ENCODE measurements around the gene ARID1A. TPM values are rescaled to one million over a fixed set of nuclear protein-coding genes. Genes with fewer than 3 reads are reported as not detected.
"Not testable (repeated sequence)": the region's sequence is repeated elsewhere in the genome, so short reads cannot be mapped to it uniquely, and the experiment has no call there.

The ARID1A gene
- total RNA-seq, 6 donors from 2014 or later: 61.3 to 102 (median 70.5) TPM

DNA sequence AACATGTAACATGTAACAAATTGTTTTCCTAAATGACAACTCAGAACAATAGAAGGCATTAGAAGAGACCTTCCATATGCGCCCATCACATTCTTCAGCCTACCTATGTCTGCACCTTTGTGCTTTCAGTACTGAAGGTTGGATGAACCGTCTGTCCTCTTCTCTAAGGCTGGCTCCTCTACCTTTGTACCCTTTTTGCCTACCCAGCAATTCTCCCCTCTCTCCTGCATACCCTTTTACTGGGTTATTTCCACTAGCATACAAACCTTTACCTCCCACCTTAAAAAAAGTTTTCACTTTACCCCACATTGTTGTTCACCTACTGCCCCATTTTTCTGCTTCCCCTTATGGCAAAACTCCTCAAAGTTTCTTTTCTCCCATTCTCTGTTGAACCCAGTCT is 97.1 kb downstream of the ARID1A start:
- WGBS, 2 donors: 87 to 94% methylated on average over 2 of the region's 2 CpGs
- DNase-seq (no peak), ATAC-seq (ENCODE audit: low FRiP score in 2 of 2) (no peak)
- H3K9me3 ChIP-seq: no peaks in the 10 kb centered on the region
- TF ChIP-seq EP300 (IDR thresholded peaks at IDR 0.05) (no peak), CTCF (IDR thresholded peaks at IDR 0.05) (no peak), POLR2A (IDR thresholded peaks at IDR 0.05) (no peak)
- H3K4me1 ChIP-seq: peaks cover 4 to 13% (median 8%) of the 10 kb centered on the region in 4 donors
- no peak overlapping the region for H3K4me3 ChIP-seq
- H3K27me3 ChIP-seq: no peaks in the 10 kb centered on the region
- H3K27ac ChIP-seq: no peak overlapping the region
- H3K36me3 ChIP-seq: peaks cover 6 to 37% (median 16%) of the 10 kb centered on the region in 4 donors

- no peak for ATAC-seq (ENCODE audit: low FRiP score in 2 of 2)
- 89 to 91% methylated on average over 5 of the region's 5 CpGs for WGBS, 2 donors
Measured at GRCh38 chr1:26794391-26794790, 98.6 kb downstream of the ARID1A start.

GRCh38 chr1:26797627-26798026 is 101.8 kb downstream of the ARID1A start:
- peaks cover 6 to 35% (median 16%) of the 10 kb centered on the region in 4 donors for H3K36me3 ChIP-seq
- peak overlapping the region in 1 of 4 donors; percentile 1 for H3K27ac ChIP-seq
- H3K4me3 ChIP-seq: no peak overlapping the region
- ATAC-seq (ENCODE audit: low FRiP score in 2 of 2) (no peak), DNase-seq (no peak)
- TF ChIP-seq POLR2A (IDR thresholded peaks at IDR 0.05) (no peak), POLR2AphosphoS5 (IDR thresholded peaks at IDR 0.05) (no peak), CTCF (IDR thresholded peaks at IDR 0.05) (no peak), EP300 (IDR thresholded peaks at IDR 0.05) (no peak)
- H3K9me3 ChIP-seq: no peaks in the 10 kb centered on the region
- H3K4me1 ChIP-seq: peaks cover 17 to 25% (median 23%) of the 10 kb centered on the region in 4 donors
- WGBS, 2 donors: 93 to 94% methylated on average over 2 of the region's 2 CpGs
- H3K27me3 ChIP-seq: no peaks in the 10 kb centered on the region

More at GRCh38 chr1:26794391-26794790, 98.6 kb downstream of the ARID1A start:
- Histone ChIP-seq H3K27ac (no peak overlapping the region), H3K4me3 (no peak overlapping the region), H3K27me3 (no peaks in the 10 kb centered on the region), H3K4me1 (peaks cover 5 to 10% (median 8%) of the 10 kb centered on the region in 4 donors), H3K36me3 (peaks cover 6 to 37% (median 16%) of the 10 kb centered on the region in 4 donors), H3K9me3 (no peaks in the 10 kb centered on the region)
- no peak for DNase-seq
- TF ChIP-seq POLR2AphosphoS5 (IDR thresholded peaks at IDR 0.05): no peak
- no peak for TF ChIP-seq EP300 (IDR thresholded peaks at IDR 0.05)
- TF ChIP-seq CTCF (IDR thresholded peaks at IDR 0.05): no peak
- TF ChIP-seq POLR2A (IDR thresholded peaks at IDR 0.05): no peak

GRCh38 chr1:26799479-26800142 is 103.8 kb downstream of the ARID1A start:
- WGBS, 2 donors: 41 to 54% methylated on average over 5 of the region's 5 CpGs
- TF ChIP-seq EP300 (IDR thresholded peaks at IDR 0.05) (no peak), POLR2AphosphoS5 (IDR thresholded peaks at IDR 0.05) (no peak), POLR2A (IDR thresholded peaks at IDR 0.05) (no peak), CTCF (IDR thresholded peaks at IDR 0.05) (no peak)
- Histone ChIP-seq H3K9me3 (no peaks in the 10 kb centered on the region), H3K4me1 (peaks cover 17 to 25% (median 23%) of the 10 kb centered on the region in 4 donors), H3K27ac (peak overlapping the region; percentile 61 to 85 (median 76)), H3K27me3 (no peaks in the 10 kb centered on the region), H3K4me3 (peak overlapping the region in 2 of 4 donors; percentile 5 to 21), H3K36me3 (peaks cover 6 to 18% (median 8%) of the 10 kb centered on the region in 4 donors)
- ATAC-seq (ENCODE audit: low FRiP score in 2 of 2) (peak; percentile 47 to 81), DNase-seq (peak in 1 of 2 donors; percentile 33)

DNA sequence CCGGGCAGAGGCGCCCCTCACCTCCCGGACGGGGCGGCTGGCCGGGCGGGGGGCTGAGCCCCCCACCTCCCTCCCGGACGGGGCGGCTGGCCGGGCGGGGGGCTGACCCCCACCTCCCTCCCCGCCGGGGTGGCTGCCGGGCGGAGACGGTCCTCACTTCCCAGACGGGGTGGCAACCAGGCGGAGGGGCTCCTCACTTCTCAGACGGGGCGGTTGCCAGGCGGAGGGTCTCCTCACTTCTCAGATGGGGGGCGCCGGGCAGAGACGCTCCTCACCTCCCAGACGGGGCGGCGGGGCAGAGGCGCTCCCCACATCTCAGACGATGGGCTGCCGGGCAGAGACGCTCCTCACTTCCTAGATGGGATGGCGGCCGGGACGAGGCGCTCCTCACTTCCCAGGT is 108.1 kb downstream of the ARID1A start:
- H3K4me3 ChIP-seq; H3K27ac ChIP-seq; ATAC-seq (ENCODE audit: low FRiP score in 2 of 2); H3K27me3 ChIP-seq; H3K9me3 ChIP-seq; H3K36me3 ChIP-seq: not testable (repeated sequence)
- peaks cover 16 to 24% (median 22%) of the 10 kb centered on the region in 4 donors for H3K4me1 ChIP-seq
- DNase-seq: peak in 1 of 2 donors; percentile 66
- 98% methylated on average over 19 of the region's 36 CpGs; no CpG with 5 or more reads in 1 of the 2 donors for WGBS, 2 donors

Data from upper lobe of left lung (tissue), 6 donors.